BJ (cell line): ENCODE measurements around the gene CALM3. TPM values are rescaled to one million over a fixed set of nuclear protein-coding genes. Genes with fewer than 3 reads are reported as not detected.

ENCODE experiments used
- CTCF ChIA-PET: fragments of 350-600 bp; formaldehyde crosslinking; extraction: SDS; loops from one replicate; lab custom pipeline; 2021; ENCODE audit warnings: antibody characterized with exemption, inconsistent platforms; lab: Yijun Ruan, JAX
- POLR2A ChIA-PET: fragments of 300-600 bp; sonication (Branson Sonifier 250); formaldehyde crosslinking; extraction: SDS; loops from one replicate; lab custom pipeline; 2021; ENCODE audit warnings: antibody characterized with exemption; lab: Charles Lee
- DNase-seq: peaks from one replicate; pipeline ENCODE4 v3.0.0-alpha.2; 2011; ENCODE audit warnings: low read depth
- H3K27me3 ChIP-seq: 2 replicates; pipeline ENCODE4 v1.6.0; 2011; ENCODE audit warnings: low read length; ENCODE audit not compliant: control insufficient read depth, insufficient read depth
- H3K36me3 ChIP-seq: 2 replicates; pipeline ENCODE4 v1.5.1; 2011; ENCODE audit warnings: low read length; ENCODE audit not compliant: control insufficient read depth, insufficient read depth
- H3K4me3 ChIP-seq: 2 replicates; pipeline ENCODE4 v1.5.1; 2011; ENCODE audit warnings: low read depth, mild to moderate bottlenecking, control low read depth, low read length
- CTCF ChIP-seq: IDR thresholded peaks from 2 replicates; pipeline ENCODE4 v1.5.1; 2011; ENCODE audit warnings: low read depth, mild to moderate bottlenecking, control low read depth, inconsistent platforms, low read length, moderate library complexity; ENCODE audit not compliant: insufficient read depth
- polyA plus RNA-seq: library from polyadenylated mRNA; depleted of rRNA; stranded (reverse); fragments of >200 nt; gene quantifications from 2 replicates; pipeline ENCODE4 v1.2.3, GENCODE V29; 2011

Gene CALM3
- polyA plus RNA-seq, 1 experiment, result 516 TPM

DNA sequence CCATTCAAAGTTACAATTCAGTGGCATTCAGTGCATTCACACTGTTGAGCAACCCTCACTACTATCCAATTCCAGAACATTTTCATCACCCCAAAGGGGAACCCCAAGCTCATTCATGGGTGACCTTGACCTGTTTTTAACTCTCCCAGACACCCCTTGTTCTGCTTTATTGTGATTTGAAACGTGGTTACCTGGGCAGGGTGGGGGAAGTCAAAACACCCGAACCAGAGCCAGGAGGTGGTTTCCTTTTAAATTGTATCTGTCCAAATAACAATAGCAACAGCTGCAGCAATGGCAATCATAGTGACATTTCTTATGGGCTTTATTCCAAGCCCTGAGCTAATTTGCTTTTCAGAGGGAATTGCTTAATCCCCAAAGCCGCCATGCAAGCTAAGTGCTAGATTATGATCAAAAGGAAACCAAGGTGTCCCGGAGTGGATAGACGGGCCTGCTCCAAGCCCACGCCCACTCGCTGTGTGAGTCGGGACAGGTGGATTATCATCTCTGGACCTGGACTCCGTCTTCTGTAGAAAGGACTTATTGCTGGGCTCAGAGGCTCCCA is 17.6 kb downstream of the CALM3 start:
- ChIA-PET CTCF (interaction anchor here (1.2 to 22.7 kb wide), 4 partner anchors 10 to 110 kb away, joined by 4 to 347 read pairs (median 6); partner anchors contain the start of gene DACT3), POLR2A (interaction anchor here (0.5 to 0.6 kb wide), 2 partner anchors 54 to 93 kb away, joined by 3 to 5 read pairs; no protein-coding TSS in a partner anchor)
- no peak overlapping the region for H3K4me3 ChIP-seq
- TF ChIP-seq CTCF, result no peak
- no peaks in the 10 kb centered on the region for H3K27me3 ChIP-seq
- DNase-seq, result no peak
- H3K36me3 ChIP-seq, result no peaks in the 10 kb centered on the region

DNA sequence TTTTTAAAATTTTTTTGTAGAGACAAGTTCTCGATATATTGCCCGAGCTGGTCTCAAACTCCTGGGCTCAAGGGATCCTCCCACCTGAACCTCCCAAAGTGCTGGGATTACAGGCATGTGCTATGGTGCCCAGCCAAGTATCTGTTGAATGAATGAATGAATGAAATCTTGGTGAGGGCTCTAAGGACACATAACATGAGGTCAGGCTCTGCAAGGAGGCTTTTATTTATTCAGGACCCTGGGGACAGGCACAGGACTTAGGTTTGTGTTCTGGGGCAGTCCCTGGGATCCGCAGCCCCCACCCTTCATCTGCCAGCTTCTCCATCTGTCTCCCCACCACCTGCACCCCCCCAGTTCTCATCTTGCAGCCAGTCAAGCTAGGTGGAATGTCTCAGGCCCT is 19.1 kb downstream of the CALM3 start:
- H3K36me3 ChIP-seq, result no peaks in the 10 kb centered on the region
- ChIA-PET CTCF (interaction anchor here (0.7 to 22.7 kb wide), 7 partner anchors 9 to 129 kb away, joined by 3 to 347 read pairs (median 5); partner anchors contain the start of genes CALM3 and DACT3), POLR2A (no interaction called here)
- H3K4me3 ChIP-seq, result no peak overlapping the region
- no peak for TF ChIP-seq CTCF
- no peak for DNase-seq
- H3K27me3 ChIP-seq, result no peaks in the 10 kb centered on the region

DNA sequence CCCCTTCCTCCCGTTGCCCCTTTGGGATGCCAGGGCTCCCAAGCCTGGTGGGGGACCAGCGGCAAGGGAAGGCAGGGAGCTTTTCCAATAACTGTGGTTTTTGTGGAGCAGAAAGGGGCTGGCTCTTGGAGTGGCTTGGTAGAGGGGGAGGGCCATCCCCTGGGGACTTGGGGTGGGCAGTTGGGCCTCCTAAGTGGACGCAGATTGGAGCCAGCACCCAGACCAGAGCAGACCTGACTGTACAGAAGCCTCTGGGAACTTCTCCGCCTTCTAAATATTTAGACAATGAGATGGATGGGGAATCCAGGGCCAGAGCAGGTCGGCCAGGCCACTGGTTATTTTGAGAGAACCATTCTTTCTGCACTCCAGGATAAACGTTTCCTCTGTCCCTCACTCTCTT is 19.6 kb downstream of the CALM3 start:
- no peaks in the 10 kb centered on the region for H3K36me3 ChIP-seq
- H3K27me3 ChIP-seq, result no peaks in the 10 kb centered on the region
- TF ChIP-seq CTCF, result no peak
- 0 out of 2 replicates have a peak overlapping the region, but pooled peaks have one; percentile 14 for H3K4me3 ChIP-seq
- CTCF ChIA-PET, result interaction anchor here (0.9 to 22.7 kb wide), 5 partner anchors 9 to 128 kb away, joined by 3 to 347 read pairs (median 5); partner anchors contain the start of genes CALM3 and DACT3
- no peak for DNase-seq
- POLR2A ChIA-PET, result no interaction called here

DNA sequence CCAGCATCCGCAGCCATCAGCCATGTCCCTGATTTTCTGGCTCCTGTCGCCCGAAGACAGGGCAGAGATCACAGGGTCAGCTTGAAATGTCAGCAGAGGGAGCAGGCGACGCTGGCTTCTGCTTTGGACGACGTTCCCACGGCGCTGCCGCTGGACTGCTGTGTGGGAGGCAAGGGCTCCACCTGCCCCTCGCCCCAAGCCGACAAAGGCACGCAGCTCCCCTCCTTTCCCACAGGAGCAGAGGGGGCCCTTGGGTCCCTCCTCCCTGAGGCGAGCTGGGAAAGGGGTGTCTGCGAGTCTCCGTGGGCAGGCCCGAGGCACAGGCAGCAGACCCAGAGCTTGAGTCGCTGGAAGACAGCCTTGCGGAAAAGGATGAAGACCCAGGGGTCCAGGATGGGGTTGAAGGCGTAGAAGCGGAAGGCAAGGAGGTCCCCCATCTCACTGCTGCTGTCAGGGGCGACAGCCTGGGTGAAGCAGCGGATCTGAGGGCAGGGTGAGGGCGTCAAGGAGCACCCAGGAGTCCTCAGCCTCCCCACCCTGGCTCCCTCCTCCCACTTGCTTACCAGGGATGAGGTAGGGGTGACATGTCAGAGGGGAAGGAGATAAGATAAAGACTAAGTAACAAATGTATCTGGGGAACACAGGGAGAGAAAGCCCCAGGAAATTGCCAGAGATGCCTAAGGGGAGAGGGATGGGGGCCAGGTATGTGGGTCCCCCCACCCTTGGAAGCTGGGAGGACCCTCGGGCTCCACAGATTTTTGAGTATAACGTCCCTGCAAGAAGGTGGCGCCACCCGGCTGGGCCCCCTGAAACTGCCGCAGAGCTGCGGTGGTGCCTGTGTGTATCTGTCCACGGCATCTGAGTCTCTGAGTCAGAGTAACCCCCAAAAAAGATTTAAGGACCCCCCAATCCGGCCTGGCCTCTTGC is 20.3 kb downstream of the CALM3 start:
- ChIA-PET POLR2A (no interaction called here), CTCF (interaction anchor here (0.9 to 22.7 kb wide), 6 partner anchors 10 to 128 kb away, joined by 3 to 347 read pairs (median 5); partner anchors contain the start of genes CALM3 and DACT3)
- DNase-seq, result no peak
- Histone ChIP-seq H3K4me3 (peak overlapping the region; percentile 18; the same call in 1 of the 2 replicates), H3K27me3 (no peaks in the 10 kb centered on the region), H3K36me3 (no peaks in the 10 kb centered on the region)
- TF ChIP-seq CTCF, result peak; percentile 21; the same call in 1 of the 2 replicates

DNA sequence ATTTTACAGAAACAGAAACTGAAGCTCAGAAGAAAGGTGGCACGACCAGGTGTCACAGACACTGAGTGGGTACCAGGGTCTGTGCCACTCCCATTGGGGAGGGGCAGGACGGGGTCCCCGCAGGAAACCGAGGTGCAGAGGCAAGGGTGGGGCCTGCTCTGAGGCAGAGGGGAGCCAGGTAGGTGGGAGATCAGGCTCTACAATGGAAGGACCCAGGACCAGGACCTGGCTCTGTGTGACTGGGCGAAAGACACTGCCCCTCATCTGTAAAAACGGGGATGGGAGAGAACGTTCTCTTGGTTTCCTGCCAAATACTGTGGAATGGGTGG is 21.0 kb downstream of the CALM3 start:
- CTCF ChIA-PET, result interaction anchor here (0.9 to 22.7 kb wide), 4 partner anchors 9 to 51 kb away, joined by 3 to 347 read pairs (median 4); partner anchors contain the start of gene DACT3

More for the DNA sequence above, 21.0 kb downstream of the CALM3 start:
- no peak for TF ChIP-seq CTCF
- no peaks in the 10 kb centered on the region for H3K36me3 ChIP-seq
- H3K4me3 ChIP-seq, result peak overlapping the region; percentile 18
- no peak for DNase-seq
- H3K27me3 ChIP-seq, result no peaks in the 10 kb centered on the region
- POLR2A ChIA-PET, result no interaction called here
